H1 (cell line): ENCODE data around the gene SIRT3.

Experiments
- ATF2 ChIP-seq: IDR thresholded peaks from 2 replicates; pipeline ENCODE4 v1.6.1; 2012; ENCODE audit warnings: low read length, inconsistent platforms
- BCL11A ChIP-seq, 2 experiments: IDR thresholded peaks; one replicate each; pipeline ENCODE4 v1.6.1; 2011; ENCODE audit warnings: low read depth in 2 of 2, low read length in 2 of 2, mild to moderate bottlenecking in 2 of 2
- CREB1 ChIP-seq: IDR thresholded peaks from 2 replicates; pipeline ENCODE4 v1.6.1; 2012; ENCODE audit warnings: inconsistent platforms
- CTCF ChIP-seq, 3 experiments: IDR thresholded peaks; 1 replicate in 2 of 3; 2 replicates in 1 of 3; pipeline versions ENCODE4 v1.5.1 to v1.6.1; 2011; ENCODE audit warnings: low read length in 3 of 3, mild to moderate bottlenecking in 3 of 3, inconsistent platforms in 2 of 3, low read depth in 1 of 3, moderate library complexity in 1 of 3; ENCODE audit not compliant: insufficient read depth in 1 of 3; ENCODE audit errors: control extremely low read depth in 1 of 3
- POLR2A ChIP-seq, 2 experiments: IDR thresholded peaks; 1 replicate in 1 of 2; 2 replicates in 1 of 2; pipeline ENCODE4 v1.6.1; 2011; ENCODE audit warnings: low read depth in 2 of 2, low read length in 2 of 2, mild to moderate bottlenecking in 2 of 2; ENCODE audit errors: control extremely low read depth in 1 of 2
- POLR2AphosphoS5 ChIP-seq: IDR thresholded peaks from 2 replicates; pipeline ENCODE4 v1.6.1; 2011; ENCODE audit warnings: low read depth, low read length
- RXRA ChIP-seq: IDR thresholded peaks from 2 replicates; pipeline ENCODE4 v1.6.1; 2011; ENCODE audit warnings: low read depth, mild to moderate bottlenecking, low read length, moderate library complexity; ENCODE audit not compliant: insufficient read depth
- SIN3A ChIP-seq, 2 experiments: IDR thresholded peaks in 1 of 2; conservative IDR thresholded peaks in 1 of 2; 2 replicates each; pipeline ENCODE4 v1.6.1; 2011 to 2012; ENCODE audit warnings: low read length in 2 of 2, improper control_type of control experiment in 1 of 2, low read depth in 1 of 2, mild to moderate bottlenecking in 1 of 2
- USF2 ChIP-seq: IDR thresholded peaks from 2 replicates; pipeline ENCODE4 v1.6.1; 2011; ENCODE audit warnings: low read length, improper control_type of control experiment
- YY1 ChIP-seq: IDR thresholded peaks from 2 replicates; pipeline ENCODE4 v1.6.1; 2011; ENCODE audit warnings: low read depth, mild to moderate bottlenecking, low read length
- TF ChIP-seq, protein P1 (sequence below): IDR thresholded peaks from 2 replicates; pipeline ENCODE4 v1.6.1; 2012; ENCODE audit warnings: inconsistent platforms
- TF ChIP-seq, protein P2 (sequence below): IDR thresholded peaks from 2 replicates; pipeline ENCODE4 v1.6.1; 2011; ENCODE audit warnings: low read depth, mild to moderate bottlenecking, low read length; ENCODE audit not compliant: insufficient read depth

DNA sequence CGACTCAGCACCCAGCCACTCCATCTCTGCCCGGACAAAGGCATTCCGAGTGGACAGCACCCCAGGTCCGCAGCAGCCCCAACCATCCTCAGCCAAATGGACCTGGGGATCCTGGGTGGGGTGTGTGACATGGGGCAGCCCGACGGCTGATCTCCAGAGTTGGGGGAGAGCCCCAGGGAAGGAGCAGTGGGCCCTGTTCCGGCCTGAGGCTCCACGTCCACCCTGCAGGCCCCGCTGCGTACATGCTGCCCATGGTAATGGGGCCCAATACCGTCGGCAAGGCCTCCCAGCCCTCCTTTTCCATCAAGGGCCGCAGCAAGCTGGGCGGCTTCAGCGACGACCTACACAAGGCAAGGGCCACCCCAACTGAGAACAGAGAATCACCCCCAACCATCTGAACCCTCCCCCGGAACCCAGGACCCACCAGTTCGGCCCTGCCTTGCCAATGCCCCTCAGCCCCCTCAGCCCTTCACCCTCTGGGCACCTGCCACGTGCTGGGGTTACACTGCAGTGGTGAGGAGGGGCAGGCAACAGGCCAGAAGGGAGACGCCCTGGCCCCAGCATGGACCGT is 37.8 kb downstream of the SIRT3 start:
- no peak for TF ChIP-seq CREB1
- no peak for TF ChIP-seq POLR2AphosphoS5
- TF ChIP-seq SIN3A (conservative IDR thresholded peaks at IDR 0.05 in 1 of 2, IDR thresholded peaks at IDR 0.05 in 1 of 2; ENCODE audit: low read depth in 1 of 2, low read length in 2 of 2): no peak
- no peak for TF ChIP-seq POLR2A (IDR thresholded peaks at IDR 0.05; ENCODE audit: control extremely low read depth in 1 of 2, low read depth in 2 of 2, low read length in 2 of 2)
- no peak for TF ChIP-seq ATF2
- no peak for TF ChIP-seq RXRA
- TF ChIP-seq, protein P1, sequence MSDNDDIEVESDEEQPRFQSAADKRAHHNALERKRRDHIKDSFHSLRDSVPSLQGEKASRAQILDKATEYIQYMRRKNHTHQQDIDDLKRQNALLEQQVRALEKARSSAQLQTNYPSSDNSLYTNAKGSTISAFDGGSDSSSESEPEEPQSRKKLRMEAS: no peak
- no peak for TF ChIP-seq BCL11A (IDR thresholded peaks at IDR 0.05; ENCODE audit: low read depth in 2 of 2, low read length in 2 of 2)
- TF ChIP-seq YY1: no peak
- no peak for TF ChIP-seq CTCF (IDR thresholded peaks at IDR 0.05; ENCODE audit: control extremely low read depth in 1 of 3, insufficient read depth in 1 of 3, low read depth in 1 of 3, low read length in 3 of 3)
- no peak for TF ChIP-seq USF2
- TF ChIP-seq, protein P2, sequence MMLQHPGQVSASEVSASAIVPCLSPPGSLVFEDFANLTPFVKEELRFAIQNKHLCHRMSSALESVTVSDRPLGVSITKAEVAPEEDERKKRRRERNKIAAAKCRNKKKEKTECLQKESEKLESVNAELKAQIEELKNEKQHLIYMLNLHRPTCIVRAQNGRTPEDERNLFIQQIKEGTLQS: no peak
